ENCODE data around the gene ZRSR2.

DNA sequence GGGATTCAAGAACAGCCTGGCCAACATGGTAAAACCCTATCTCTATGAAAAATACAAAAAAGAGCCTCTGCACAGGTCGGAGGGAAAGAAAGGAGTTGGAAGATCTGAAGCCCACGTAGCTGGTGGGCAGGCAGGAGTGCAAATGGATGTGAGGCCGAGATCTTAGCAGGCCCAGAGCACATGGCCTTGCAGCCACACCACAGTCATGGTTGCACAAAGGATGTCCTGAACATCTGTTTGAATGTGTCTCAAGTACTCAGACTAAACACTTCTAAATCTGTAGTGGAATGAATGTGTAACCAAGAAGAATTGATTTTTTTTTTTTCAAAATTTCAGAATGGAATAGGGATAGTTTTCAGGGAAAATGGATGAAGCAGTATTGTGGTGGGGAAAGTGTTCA is 41.4 kb upstream of the ZRSR2 start:
- TF ChIP-seq CTCF (IDR thresholded peaks at IDR 0.05; ENCODE audit: low read depth, low read length) (no peak), EZH2phosphoT487 (IDR thresholded peaks at IDR 0.05; ENCODE audit: low read depth) (no peak)

All from OCI-LY3 (cell line).